MM.1S (cell line): ENCODE results near the gene PRKD1.

Experiments
- DNase-seq: peaks from one replicate; pipeline ENCODE4 v3.0.0-alpha.2; 2015
- H2AFZ ChIP-seq: fragments of 300-600 bp; sonication (generic); 2 replicates; pipeline ENCODE4 v1.6.0; 2016; ENCODE audit warnings: antibody characterized with exemption, low read length
- H3F3A ChIP-seq: fragments of 300-600 bp; sonication (generic); 2 replicates; pipeline ENCODE4 v1.6.1; 2016; ENCODE audit warnings: mild to moderate bottlenecking, antibody characterized with exemption, low read length, moderate library complexity, mixed read lengths; ENCODE audit not compliant: insufficient read depth
- H3K27ac ChIP-seq: fragments of 300-600 bp; sonication (generic); 2 replicates; pipeline ENCODE4 v1.5.1; 2016; ENCODE audit warnings: mild to moderate bottlenecking, low read length
- H3K27me3 ChIP-seq: fragments of 300-600 bp; sonication (generic); replicated peaks from 2 replicates; pipeline ENCODE4 v1.6.0; 2016; ENCODE audit warnings: low read length; ENCODE audit not compliant: insufficient read depth
- H3K36me3 ChIP-seq: fragments of 300-600 bp; sonication (generic); replicated peaks from 2 replicates; pipeline ENCODE4 v1.6.1; 2016; ENCODE audit warnings: mild to moderate bottlenecking, low read length, mixed read lengths; ENCODE audit not compliant: insufficient read depth
- H3K4me1 ChIP-seq: fragments of 300-600 bp; sonication (generic); 2 replicates; pipeline ENCODE4 v1.6.1; 2016; ENCODE audit warnings: low read length, mixed read lengths
- H3K4me2 ChIP-seq: fragments of 300-600 bp; sonication (generic); 2 replicates; pipeline ENCODE4 v1.6.0; 2016; ENCODE audit warnings: low read depth, low read length
- H3K4me3 ChIP-seq: fragments of 300-600 bp; sonication (generic); 2 replicates; pipeline ENCODE4 v1.5.1; 2016; ENCODE audit warnings: low read length, mixed read lengths
- H3K79me2 ChIP-seq: fragments of 300-600 bp; sonication (generic); 2 replicates; pipeline ENCODE4 v1.6.1; 2016; ENCODE audit warnings: mixed run types, low read length, mixed read lengths
- H3K9ac ChIP-seq: fragments of 300-600 bp; sonication (generic); 2 replicates; pipeline ENCODE4 v1.6.1; 2016; ENCODE audit warnings: low read length, mixed read lengths
- H3K9me2 ChIP-seq: fragments of 300-600 bp; sonication (generic); replicated peaks from 2 replicates; pipeline ENCODE4 v1.6.1; 2016; ENCODE audit warnings: mild to moderate bottlenecking, low read length, mixed read lengths; ENCODE audit not compliant: insufficient read depth
- H3K9me3 ChIP-seq: fragments of 300-600 bp; sonication (generic); replicated peaks from 2 replicates; pipeline ENCODE4 v1.6.1; 2016; ENCODE audit warnings: mild to moderate bottlenecking, low read length, mixed read lengths; ENCODE audit not compliant: insufficient read depth
- H4K20me1 ChIP-seq: fragments of 300-600 bp; sonication (generic); 2 replicates; pipeline ENCODE4 v1.6.1; 2016; ENCODE audit warnings: mild to moderate bottlenecking, low read length, moderate library complexity, mixed read lengths; ENCODE audit not compliant: insufficient read depth
- CTCF ChIP-seq: fragments of 300-600 bp; sonication (generic); IDR thresholded peaks from 2 replicates; pipeline ENCODE4 v1.5.1; 2016; ENCODE audit warnings: antibody characterized with exemption, low read length, mixed read lengths
- EZH2 ChIP-seq: fragments of 300-600 bp; sonication (generic); optimal IDR thresholded peaks from 2 replicates; pipeline ENCODE3; 2017; ENCODE audit warnings: low read depth, mild to moderate bottlenecking, antibody characterized with exemption, low read length, mixed read lengths
- EZH2phosphoT487 ChIP-seq: fragments of 300-600 bp; sonication (generic); IDR thresholded peaks from 2 replicates; pipeline ENCODE4 v1.6.1; 2018; ENCODE audit warnings: antibody characterized with exemption, low read length

Gene PRKD1

DNA sequence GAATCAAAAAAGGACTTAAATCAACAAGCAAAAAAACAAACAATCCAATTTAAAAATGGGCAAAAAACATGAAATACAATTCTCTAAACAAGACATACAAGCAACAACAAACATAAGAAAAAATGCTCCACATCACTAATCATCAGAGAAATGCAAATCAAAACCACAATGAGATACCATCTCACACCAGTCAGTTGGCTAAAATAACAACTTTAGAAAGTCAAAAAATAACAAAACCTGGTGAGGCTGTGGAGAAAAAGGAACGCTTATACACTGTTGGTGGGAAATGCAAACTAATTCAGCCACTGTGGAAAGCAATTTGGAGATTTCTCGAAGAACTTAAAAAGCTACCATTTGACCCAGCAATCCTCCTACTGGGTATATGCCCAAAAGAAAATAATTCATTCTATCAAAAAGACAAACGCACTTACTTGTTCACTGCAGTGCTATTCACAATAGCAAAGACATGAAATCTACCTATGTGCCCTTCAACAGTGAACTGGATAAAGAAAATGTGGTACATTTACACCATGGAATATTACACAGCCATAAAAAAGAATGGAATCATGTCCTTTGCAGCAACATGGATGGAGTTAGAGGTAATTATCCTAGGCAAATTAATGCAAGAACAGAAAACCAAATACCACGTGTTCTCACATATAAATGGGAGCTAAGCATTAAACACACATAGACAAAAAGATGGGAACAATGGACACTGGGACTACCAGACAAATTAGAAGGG, 26.9 kb downstream of the PRKD1 start:
- DNase-seq = no peak
- no peak overlapping the region for H3K27ac ChIP-seq
- H3K9me2 ChIP-seq = no peaks in the 10 kb centered on the region
- H3K79me2 ChIP-seq = no peaks in the 10 kb centered on the region
- H3K9me3 ChIP-seq = no peaks in the 10 kb centered on the region
- no peaks in the 10 kb centered on the region for H3K27me3 ChIP-seq
- H3K4me3 ChIP-seq = no peak overlapping the region
- H3K36me3 ChIP-seq = no peaks in the 10 kb centered on the region
- H3K4me1 ChIP-seq = no peaks in the 10 kb centered on the region
- H3K4me2 ChIP-seq = no peak overlapping the region
- TF ChIP-seq CTCF (no peak), EZH2phosphoT487 (no peak), EZH2 (no peak)
- H4K20me1 ChIP-seq = no peaks in the 10 kb centered on the region
- no peak overlapping the region for H2AFZ ChIP-seq
- H3K9ac ChIP-seq = no peak overlapping the region
- no peaks in the 10 kb centered on the region for H3F3A ChIP-seq

- no peak overlapping the region for H3K4me3 ChIP-seq
- no peak overlapping the region for H3K27ac ChIP-seq
- no peak for TF ChIP-seq CTCF
- no peak for TF ChIP-seq EZH2
- no peak for TF ChIP-seq EZH2phosphoT487
- H3K4me1 ChIP-seq = no peaks in the 10 kb centered on the region
- H3K9me2 ChIP-seq = no peaks in the 10 kb centered on the region
- DNase-seq = no peak
- H3K27me3 ChIP-seq = no peaks in the 10 kb centered on the region
- no peak overlapping the region for H2AFZ ChIP-seq
- H3K9me3 ChIP-seq = no peaks in the 10 kb centered on the region
- no peak overlapping the region for H3K9ac ChIP-seq
- H3F3A ChIP-seq = no peaks in the 10 kb centered on the region
- H3K79me2 ChIP-seq = no peaks in the 10 kb centered on the region
- H3K4me2 ChIP-seq = no peak overlapping the region
- no peaks in the 10 kb centered on the region for H4K20me1 ChIP-seq
- no peaks in the 10 kb centered on the region for H3K36me3 ChIP-seq
Observed at GRCh38 chr14:29898470-29898869, 29.2 kb downstream of the PRKD1 start.

GRCh38 chr14:29897181-29897580, 30.5 kb downstream of the PRKD1 start:
- Histone ChIP-seq H3K4me2 (no peak overlapping the region), H3F3A (no peaks in the 10 kb centered on the region), H3K36me3 (no peaks in the 10 kb centered on the region), H2AFZ (no peak overlapping the region), H3K27me3 (no peaks in the 10 kb centered on the region), H4K20me1 (no peaks in the 10 kb centered on the region), H3K79me2 (no peaks in the 10 kb centered on the region), H3K4me3 (no peak overlapping the region), H3K4me1 (no peaks in the 10 kb centered on the region), H3K9me2 (no peaks in the 10 kb centered on the region), H3K9me3 (no peaks in the 10 kb centered on the region), H3K27ac (no peak overlapping the region), H3K9ac (no peak overlapping the region)
- TF ChIP-seq EZH2phosphoT487 (no peak), EZH2 (no peak), CTCF (no peak)
- DNase-seq = no peak
